Neutrophil (primary cell): ENCODE measurements around the gene GOLT1A.

Experiments
- H3K27ac ChIP-seq: fragments of 200-600 bp; sonication (generic); 2 replicates; pipeline ENCODE4 v1.5.1; 2016; ENCODE audit warnings: mild to moderate bottlenecking, moderate library complexity
- H3K27me3 ChIP-seq: fragments of 200-600 bp; sonication (generic); 2 replicates; pipeline ENCODE4 v1.6.0; 2016; ENCODE audit warnings: mild to moderate bottlenecking
- H3K36me3 ChIP-seq: fragments of 200-600 bp; sonication (generic); 2 replicates; pipeline ENCODE4 v1.5.1; 2017
- H3K4me1 ChIP-seq, 2 experiments: fragments of 200-600 bp in 1 of 2; sonication (generic) in 1 of 2; 1 replicate in 1 of 2; 2 replicates in 1 of 2; pipeline versions ENCODE4 v1.5.1 to v1.6.1; 2013 to 2016; ENCODE audit warnings: low read depth in 1 of 2, low read length in 1 of 2, mild to moderate bottlenecking in 1 of 2, moderate library complexity in 1 of 2; ENCODE audit not compliant: control insufficient read depth in 1 of 2, insufficient read depth in 1 of 2
- H3K4me3 ChIP-seq, 2 experiments: fragments of 200-600 bp in 1 of 2; sonication (generic) in 1 of 2; 1 replicate in 1 of 2; 2 replicates in 1 of 2; pipeline ENCODE4 v1.5.1; 2013 to 2016; ENCODE audit warnings: low read depth in 1 of 2, low read length in 1 of 2, mild to moderate bottlenecking in 1 of 2, moderate library complexity in 1 of 2
- H3K9me3 ChIP-seq: fragments of 200-600 bp; sonication (generic); 2 replicates; pipeline ENCODE4 v1.5.1; 2016
- CTCF ChIP-seq: fragments of 200-600 bp; sonication (generic); IDR thresholded peaks from 2 replicates; pipeline ENCODE4 v1.5.1; 2016; ENCODE audit warnings: antibody characterized with exemption

Gene GOLT1A

DNA sequence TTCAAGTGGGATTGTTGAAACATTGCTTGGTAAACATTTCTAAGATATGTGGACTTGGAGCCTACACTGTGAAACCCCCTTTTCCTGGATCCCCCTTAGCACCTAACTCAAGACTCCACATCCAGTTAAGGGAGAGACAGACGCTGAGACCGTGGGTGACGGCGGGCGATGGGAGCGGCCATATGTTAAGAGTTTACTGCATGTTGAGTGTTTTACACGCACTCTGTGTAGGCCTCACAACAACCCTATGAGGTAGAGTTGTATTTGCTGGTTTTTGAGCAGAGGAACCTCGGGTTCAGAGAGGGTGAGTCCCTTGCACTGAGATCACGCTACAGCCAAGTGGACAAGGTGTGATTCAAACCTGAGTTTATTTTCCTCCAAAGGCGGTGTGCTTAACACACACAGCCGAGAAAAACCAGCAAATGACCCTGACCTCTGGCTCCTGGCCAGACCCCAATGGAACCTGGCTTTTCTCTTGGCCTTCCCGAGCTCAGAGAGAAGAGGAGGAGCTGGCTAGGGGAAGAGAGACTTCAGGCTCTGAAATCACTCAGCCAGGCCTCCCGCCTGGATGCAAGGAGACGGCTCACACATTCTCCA lies 46.9 kb upstream of the GOLT1A start:
- H3K27ac ChIP-seq, result no peak overlapping the region
- no peaks in the 10 kb centered on the region for H3K36me3 ChIP-seq

DNA sequence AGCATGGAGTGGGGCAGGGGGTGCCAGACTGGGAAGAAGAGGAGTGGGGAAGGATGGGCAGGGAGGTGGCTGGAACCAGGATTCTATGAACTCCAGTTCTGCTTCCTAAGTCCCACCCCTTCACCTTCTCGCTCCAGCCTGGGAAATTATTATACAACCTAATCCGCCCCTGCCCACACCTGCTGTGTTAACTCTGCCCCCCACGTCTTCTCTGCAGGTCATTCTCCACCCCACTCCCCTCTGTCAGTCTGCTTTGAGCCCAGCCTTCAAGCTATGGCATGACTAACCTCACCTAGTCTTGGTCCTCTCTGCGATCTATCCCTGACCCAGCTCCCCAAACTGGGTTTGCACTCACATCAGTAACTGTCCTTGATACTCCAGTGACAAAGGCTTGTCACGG lies 46.0 kb upstream of the GOLT1A start:
- H3K9me3 ChIP-seq, result no peaks in the 10 kb centered on the region
- H3K4me3 ChIP-seq, result no peak overlapping the region
- TF ChIP-seq CTCF, result no peak
- no peaks in the 10 kb centered on the region for H3K4me1 ChIP-seq
- H3K27ac ChIP-seq, result no peak overlapping the region
- H3K27me3 ChIP-seq, result no peaks in the 10 kb centered on the region
- H3K36me3 ChIP-seq, result no peaks in the 10 kb centered on the region

More for the DNA sequence above, 46.9 kb upstream of the GOLT1A start:
- Histone ChIP-seq H3K27me3 (no peaks in the 10 kb centered on the region), H3K4me1 (no peaks in the 10 kb centered on the region), H3K9me3 (no peaks in the 10 kb centered on the region), H3K4me3 (no peak overlapping the region)
- no peak for TF ChIP-seq CTCF

- no peaks in the 10 kb centered on the region for H3K27me3 ChIP-seq
- no peak overlapping the region for H3K27ac ChIP-seq
- H3K36me3 ChIP-seq, result no peaks in the 10 kb centered on the region
- no peak for TF ChIP-seq CTCF
- no peaks in the 10 kb centered on the region for H3K4me1 ChIP-seq
- no peak overlapping the region for H3K4me3 ChIP-seq
- no peaks in the 10 kb centered on the region for H3K9me3 ChIP-seq
Measured at GRCh38 chr1:204259196-204259595, 45.4 kb upstream of the GOLT1A start.

GRCh38 chr1:204258213-204259115 lies 44.7 kb upstream of the GOLT1A start:
- H3K27ac ChIP-seq, result no peak overlapping the region
- H3K36me3 ChIP-seq, result no peaks in the 10 kb centered on the region
- H3K4me3 ChIP-seq, result no peak overlapping the region
- H3K27me3 ChIP-seq, result no peaks in the 10 kb centered on the region
- H3K4me1 ChIP-seq, result no peaks in the 10 kb centered on the region
- H3K9me3 ChIP-seq, result no peaks in the 10 kb centered on the region
- TF ChIP-seq CTCF, result no peak

DNA sequence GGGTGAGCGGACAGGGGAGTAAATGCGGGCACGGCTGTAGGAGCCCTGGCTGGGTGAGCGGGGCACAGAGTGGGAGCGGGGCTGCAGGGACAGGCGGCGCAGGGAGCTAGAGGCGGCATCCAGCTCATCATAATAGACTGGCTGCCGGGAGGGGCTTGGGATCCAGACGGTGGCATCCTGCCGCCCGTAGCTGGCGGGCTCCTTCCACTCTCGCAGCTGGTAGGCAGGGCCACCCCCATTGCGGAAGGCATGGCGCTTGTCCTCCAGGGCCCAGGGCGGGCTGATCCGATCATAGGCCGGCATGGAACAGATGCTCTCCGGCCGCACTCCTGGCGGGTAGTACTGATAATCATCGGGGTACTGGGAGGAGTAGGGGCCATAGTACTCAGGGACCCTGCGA lies 43.7 kb upstream of the GOLT1A start:
- no peaks in the 10 kb centered on the region for H3K9me3 ChIP-seq
- no peaks in the 10 kb centered on the region for H3K27me3 ChIP-seq
- H3K4me3 ChIP-seq, result no peak overlapping the region
- H3K36me3 ChIP-seq, result no peaks in the 10 kb centered on the region
- no peaks in the 10 kb centered on the region for H3K4me1 ChIP-seq
- TF ChIP-seq CTCF, result no peak
- H3K27ac ChIP-seq, result no peak overlapping the region
